Measurements from ENCODE around the gene EIF4E1B. TPM values are rescaled to one million over a fixed set of nuclear protein-coding genes. Genes with fewer than 3 reads are reported as not detected.

The EIF4E1B gene
- total RNA-seq, 1 donor from 2014 or later, result not detected

- DNase-seq (ENCODE audit: low spot score), result no peak
Observed at GRCh38 chr5:176644878-176645670, 14.6 kb downstream of the EIF4E1B start.

GRCh38 chr5:176646049-176646706, 15.7 kb downstream of the EIF4E1B start:
- DNase-seq (ENCODE audit: low spot score), result no peak

GRCh38 chr5:176646707-176647029, 16.2 kb downstream of the EIF4E1B start:
- no peak for DNase-seq (ENCODE audit: low spot score)

GRCh38 chr5:176647030-176647842, 16.8 kb downstream of the EIF4E1B start, which contains the start of gene TSPAN17:
TSPAN17 (plus strand) TSS chr5:176647484; CDS start chr5:176647616, 132 bp downstream.
- peak; percentile 100 for DNase-seq (ENCODE audit: low spot score)

GRCh38 chr5:176647843-176648473, 17.5 kb downstream of the EIF4E1B start:
- no peak for DNase-seq (ENCODE audit: low spot score)

- no peak for DNase-seq (ENCODE audit: low spot score)
Observed at GRCh38 chr5:176648474-176649194, 18.2 kb downstream of the EIF4E1B start.

GRCh38 chr5:176650354-176650884, 19.9 kb downstream of the EIF4E1B start:
- no peak for DNase-seq (ENCODE audit: low spot score)

- DNase-seq (ENCODE audit: low spot score), result no peak
Observed at GRCh38 chr5:176651472-176651980, 21.1 kb downstream of the EIF4E1B start.

- DNase-seq (ENCODE audit: low spot score), result no peak
Observed at GRCh38 chr5:176652136-176652535, 21.7 kb downstream of the EIF4E1B start.

- no peak for DNase-seq (ENCODE audit: low spot score)
Observed at GRCh38 chr5:176653401-176654385, 23.2 kb downstream of the EIF4E1B start.

- DNase-seq (ENCODE audit: low spot score), result no peak
Observed at GRCh38 chr5:176654856-176655255, 24.4 kb downstream of the EIF4E1B start.

GRCh38 chr5:176656467-176656990, 26.1 kb downstream of the EIF4E1B start:
- no peak for DNase-seq (ENCODE audit: low spot score)

GRCh38 chr5:176658007-176658599, 27.6 kb downstream of the EIF4E1B start:
- DNase-seq (ENCODE audit: low spot score), result no peak

GRCh38 chr5:176658817-176659511, 28.5 kb downstream of the EIF4E1B start:
- DNase-seq (ENCODE audit: low spot score), result no peak

- DNase-seq (ENCODE audit: low spot score), result no peak
Observed at GRCh38 chr5:176659512-176659839, 29.0 kb downstream of the EIF4E1B start.

GRCh38 chr5:176659860-176660461, 29.5 kb downstream of the EIF4E1B start:
- no peak for DNase-seq (ENCODE audit: low spot score)

GRCh38 chr5:176660530-176660859, 30.0 kb downstream of the EIF4E1B start:
- no peak for DNase-seq (ENCODE audit: low spot score)
